ENCODE measurements around the gene ASCC3.

ASCC3 gene

DNA sequence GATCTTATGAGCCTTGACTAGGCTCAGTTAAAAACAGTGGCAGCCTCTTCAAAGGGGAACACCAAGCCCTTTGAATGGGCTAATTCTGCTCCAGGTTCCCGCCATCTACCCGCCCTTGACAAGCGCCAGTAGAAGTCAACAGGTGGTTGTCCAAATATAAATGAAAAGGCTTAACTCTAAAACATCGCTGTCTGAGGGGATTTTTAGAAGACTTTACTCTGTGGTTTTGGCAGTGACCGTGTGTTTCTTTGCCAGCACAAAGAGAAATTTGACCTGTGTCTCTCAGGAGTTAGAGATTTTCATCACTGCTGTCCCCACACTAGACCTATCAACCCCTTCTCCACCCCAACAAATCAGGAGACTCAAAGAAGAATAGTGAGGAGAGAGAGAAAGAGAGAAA, 396.7 kb downstream of the ASCC3 start:
- DNase-seq = no peak

- DNase-seq = no peak
Measured at GRCh38 chr6:100482698-100483097, 398.4 kb downstream of the ASCC3 start.

- peak; percentile 73 for DNase-seq
Measured at GRCh38 chr6:100479179-100480035, 401.7 kb downstream of the ASCC3 start.

GRCh38 chr6:100475554-100476320, 405.4 kb downstream of the ASCC3 start:
- DNase-seq = no peak

DNA sequence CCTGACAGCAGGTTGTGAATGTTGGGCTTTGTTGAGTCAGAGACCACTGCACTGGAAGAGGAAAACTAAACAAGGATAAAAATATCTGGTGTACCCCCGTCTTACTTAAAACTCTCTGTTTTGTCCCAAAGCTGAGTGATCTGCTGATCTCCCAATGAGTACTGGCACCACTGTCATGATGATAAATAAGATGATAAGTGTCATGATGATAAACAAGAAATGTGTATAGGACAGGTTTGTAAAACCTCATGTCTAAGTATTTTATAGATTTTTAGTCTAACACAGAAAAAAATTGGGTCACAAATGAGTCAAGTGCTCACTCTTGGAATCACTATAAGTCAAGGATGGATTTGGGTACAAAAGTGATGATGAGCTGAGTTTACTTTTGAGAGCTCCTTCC, 407.9 kb downstream of the ASCC3 start:
- no peak for DNase-seq

DNA sequence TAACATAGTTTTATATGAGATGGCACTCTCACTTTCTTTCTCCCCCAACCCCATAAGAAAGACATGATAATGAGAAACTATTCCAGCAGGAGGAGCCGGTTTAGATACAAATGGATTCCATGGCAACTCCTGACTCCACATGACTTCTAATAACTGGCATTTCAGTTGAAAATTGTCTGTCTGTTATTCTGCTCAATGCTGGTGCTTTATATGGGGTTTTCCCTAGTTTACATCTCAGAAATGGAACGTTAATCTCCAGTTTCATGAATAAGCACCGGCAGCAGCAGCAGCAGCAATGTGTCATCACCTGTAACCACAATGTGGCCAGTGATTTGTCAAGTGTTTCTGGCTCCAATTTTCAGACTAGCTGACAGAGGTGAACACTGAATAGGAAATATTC, 408.5 kb downstream of the ASCC3 start:
- DNase-seq = no peak

DNA sequence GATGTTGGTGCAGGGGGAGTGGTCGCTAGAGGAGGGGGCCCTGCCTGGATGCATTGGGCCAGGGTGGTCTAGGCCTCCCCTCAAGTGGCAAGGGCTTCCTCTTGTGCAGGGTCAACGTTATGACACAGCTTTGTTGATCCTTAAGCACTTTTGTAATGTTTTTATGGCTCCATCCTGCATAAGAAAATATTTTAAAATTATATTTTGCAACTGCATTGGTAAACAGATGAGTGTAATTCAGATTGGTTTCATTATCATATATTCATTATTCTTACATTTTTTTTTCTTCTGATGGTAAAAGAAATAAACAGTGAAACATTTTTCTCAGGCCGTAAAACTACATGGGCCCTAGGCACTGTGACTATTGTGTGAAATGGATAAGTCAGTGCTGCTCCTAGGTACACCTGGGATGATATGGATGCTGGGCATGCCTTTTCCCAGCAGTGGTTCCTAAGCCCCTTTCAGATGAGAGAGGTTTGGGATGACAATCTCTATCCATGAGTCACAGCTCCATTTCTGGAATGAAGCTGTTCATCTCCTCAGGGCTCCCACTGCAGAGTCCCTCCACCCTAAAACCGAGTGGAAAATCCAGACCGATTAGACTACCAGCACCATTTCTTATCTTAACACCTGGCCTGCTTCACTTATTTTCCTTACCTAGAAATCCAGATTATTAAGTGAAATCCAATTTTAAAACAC, 410.6 kb downstream of the ASCC3 start:
- no peak for DNase-seq

- DNase-seq = peak; percentile 58
Measured at GRCh38 chr6:100469101-100469859, 411.8 kb downstream of the ASCC3 start.

DNA sequence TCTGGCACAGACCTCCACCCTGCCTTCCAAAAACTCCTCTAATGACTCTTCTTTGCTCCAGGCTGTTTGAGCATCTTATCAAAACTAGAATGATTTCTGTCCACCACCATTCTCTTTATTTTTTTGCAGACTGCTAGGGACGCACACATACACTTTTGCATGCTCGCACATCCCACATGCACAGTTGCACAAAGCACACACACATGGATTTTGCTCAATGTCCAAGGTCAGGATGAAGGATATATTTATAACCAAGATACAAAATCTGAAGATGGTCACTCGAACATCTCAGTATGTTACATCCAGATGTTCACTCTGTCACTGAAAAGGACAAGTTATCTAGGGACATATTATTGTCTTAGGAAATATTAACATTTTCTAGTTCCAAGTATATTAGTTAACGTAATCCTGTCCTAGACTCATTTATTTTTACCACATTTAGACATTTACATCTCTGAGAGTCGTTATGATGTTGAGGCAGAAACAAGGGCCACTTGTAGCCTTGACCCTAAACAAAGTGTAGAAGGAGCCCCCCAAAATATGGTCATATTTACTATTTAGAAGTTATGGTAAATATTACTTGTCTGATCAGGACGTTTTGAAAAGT, 413.0 kb downstream of the ASCC3 start:
- DNase-seq = peak; percentile 61

GRCh38 chr6:100467129-100468015, 413.8 kb downstream of the ASCC3 start:
- peak; percentile 57 for DNase-seq

- DNase-seq = peak; percentile 62
Measured at GRCh38 chr6:100466410-100467128, 414.6 kb downstream of the ASCC3 start.

- peak; percentile 79 for DNase-seq
Measured at GRCh38 chr6:100465701-100466409, 415.3 kb downstream of the ASCC3 start.

- DNase-seq = peak; percentile 92
Measured at GRCh38 chr6:100464903-100465700, 416.0 kb downstream of the ASCC3 start, which contains the start of gene SIM1. Gene SIM1, minus strand, starts transcription at chr6:100464921. Its CDS starts 1,453 bp downstream, at chr6:100463468.

DNA sequence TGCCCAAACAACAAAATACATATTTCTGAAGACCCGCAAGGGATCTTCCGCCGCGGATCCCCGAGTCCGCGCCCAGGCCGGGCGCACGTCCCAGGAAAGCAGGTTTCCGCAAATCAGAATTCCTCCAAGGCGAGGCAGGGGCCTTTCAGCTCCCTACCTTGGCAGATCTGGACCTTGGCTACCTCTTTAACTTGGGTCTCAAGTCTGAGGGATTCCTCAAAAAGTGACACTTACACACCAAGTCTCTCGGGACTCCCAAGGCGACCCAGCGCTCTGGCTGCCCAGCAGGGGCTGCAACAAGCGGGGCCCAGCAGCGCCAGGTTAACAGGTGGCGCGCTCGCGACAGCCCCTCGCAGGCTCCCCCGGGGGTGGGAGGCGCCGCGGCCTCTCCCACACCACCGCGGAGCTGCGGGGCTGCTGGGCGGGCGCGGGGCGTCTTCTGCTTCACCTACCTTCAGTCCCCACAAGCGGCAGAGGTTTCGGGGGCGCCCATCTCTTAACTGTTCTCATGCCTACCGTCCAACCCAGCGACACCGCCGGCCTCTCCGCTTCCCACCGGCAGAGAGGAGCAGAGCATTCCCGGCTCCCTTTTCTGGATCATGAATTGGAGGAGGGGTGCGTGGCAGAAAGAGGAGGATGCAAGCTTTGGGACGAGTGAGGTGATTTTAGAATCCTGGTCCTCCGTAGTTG, 416.8 kb downstream of the ASCC3 start:
- peak; percentile 67 for DNase-seq

GRCh38 chr6:100463630-100464161, 417.4 kb downstream of the ASCC3 start:
- DNase-seq = peak; percentile 69

- peak; percentile 71 for DNase-seq
Measured at GRCh38 chr6:100462706-100463629, 418.2 kb downstream of the ASCC3 start.

All from eye (tissue), 1 donor.